HG02970 (cell line): ENCODE results near the gene TUBA4B.

Experiments
- ATAC-seq: cut with Tn5 transposase; IDR thresholded peaks from one replicate; pipeline ENCODE4 v1.9.1; 2021; ENCODE audit warnings: mild to moderate bottlenecking, moderate library complexity, moderate number of reproducible peaks; ENCODE audit not compliant: unreplicated experiment, low FRiP score

The TUBA4B gene

GRCh38 chr2:219252900-219253752 lies at the start of gene TUBA4B:
TUBA4B (plus strand) TSS chr2:219253243; CDS start chr2:219253408, 165 bp downstream.
- no peak for ATAC-seq

- no peak for ATAC-seq
Measured at GRCh38 chr2:219204425-219205164, 48.4 kb upstream of the TUBA4B start.

GRCh38 chr2:219205165-219205538 lies 47.9 kb upstream of the TUBA4B start:
- no peak for ATAC-seq

GRCh38 chr2:219205981-219206327 lies 47.1 kb upstream of the TUBA4B start:
- ATAC-seq = no peak

- peak; percentile 90 for ATAC-seq
Measured at GRCh38 chr2:219206328-219207133, 46.5 kb upstream of the TUBA4B start, which contains the start of gene ZFAND2B. ZFAND2B (plus strand) TSS chr2:219206782; CDS start chr2:219206988, 206 bp downstream.

- ATAC-seq = no peak
Measured at GRCh38 chr2:219207134-219207883, 45.7 kb upstream of the TUBA4B start.

- ATAC-seq = no peak
Measured at GRCh38 chr2:219207884-219208740, 44.9 kb upstream of the TUBA4B start.

GRCh38 chr2:219209236-219210195 lies 43.5 kb upstream of the TUBA4B start:
- no peak for ATAC-seq

GRCh38 chr2:219210196-219210885 lies 42.7 kb upstream of the TUBA4B start:
- no peak for ATAC-seq

GRCh38 chr2:219210886-219211362 lies 42.1 kb upstream of the TUBA4B start:
- ATAC-seq = no peak

- no peak for ATAC-seq
Measured at GRCh38 chr2:219213026-219213415, 40.0 kb upstream of the TUBA4B start.

- ATAC-seq = no peak
Measured at GRCh38 chr2:219213486-219214071, 39.5 kb upstream of the TUBA4B start.

- no peak for ATAC-seq
Measured at GRCh38 chr2:219214141-219214540, 38.9 kb upstream of the TUBA4B start.

- ATAC-seq = no peak
Measured at GRCh38 chr2:219214786-219215185, 38.3 kb upstream of the TUBA4B start.

- no peak for ATAC-seq
Measured at GRCh38 chr2:219215871-219216534, 37.0 kb upstream of the TUBA4B start.

- ATAC-seq = no peak
Measured at GRCh38 chr2:219216535-219216915, 36.5 kb upstream of the TUBA4B start.
